ENCODE results near the gene FHIT.

FHIT gene

DNA sequence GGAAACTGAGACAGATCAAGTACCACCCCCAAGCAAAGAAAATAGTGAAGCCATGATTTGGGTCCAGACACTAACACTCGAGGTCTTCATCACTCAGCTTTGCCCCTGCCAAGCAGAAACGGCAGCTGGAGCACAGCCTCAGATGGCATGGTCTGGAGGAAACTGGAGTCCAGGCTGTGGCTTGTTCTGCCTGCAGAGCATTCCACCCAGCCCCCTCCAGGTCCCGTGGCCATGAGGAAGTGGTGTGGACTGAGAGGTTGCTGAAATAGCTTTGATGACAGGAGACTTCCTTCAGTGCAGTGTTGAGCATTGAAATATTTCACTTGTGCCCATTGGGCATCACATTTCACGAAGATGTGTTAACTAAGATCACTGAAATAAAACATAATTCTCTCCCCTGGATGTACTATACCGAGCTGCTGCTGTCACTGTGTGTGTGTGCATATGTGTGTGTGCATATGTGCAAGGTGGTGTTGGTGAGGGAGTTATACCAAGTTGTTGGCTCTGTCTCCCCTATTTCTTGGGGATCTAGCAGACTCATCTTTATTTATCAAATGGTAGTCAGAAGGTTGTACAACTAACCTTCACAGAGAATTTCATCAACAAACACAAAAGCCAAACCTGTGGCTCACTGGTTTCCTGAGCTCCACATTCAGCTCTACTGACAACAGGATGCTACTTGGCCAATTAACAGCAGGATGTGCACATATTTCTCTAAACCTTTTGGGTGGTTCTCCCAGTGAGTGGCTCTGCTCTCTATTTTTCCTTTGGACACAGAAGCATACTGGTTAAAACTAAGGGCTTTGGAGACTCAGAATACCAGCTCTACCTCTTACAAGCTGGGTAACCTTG, 1541.3 kb downstream of the FHIT start:
- no peak for DNase-seq (ENCODE audit: low read depth in 2 of 3, low spot score in 1 of 3)

DNA sequence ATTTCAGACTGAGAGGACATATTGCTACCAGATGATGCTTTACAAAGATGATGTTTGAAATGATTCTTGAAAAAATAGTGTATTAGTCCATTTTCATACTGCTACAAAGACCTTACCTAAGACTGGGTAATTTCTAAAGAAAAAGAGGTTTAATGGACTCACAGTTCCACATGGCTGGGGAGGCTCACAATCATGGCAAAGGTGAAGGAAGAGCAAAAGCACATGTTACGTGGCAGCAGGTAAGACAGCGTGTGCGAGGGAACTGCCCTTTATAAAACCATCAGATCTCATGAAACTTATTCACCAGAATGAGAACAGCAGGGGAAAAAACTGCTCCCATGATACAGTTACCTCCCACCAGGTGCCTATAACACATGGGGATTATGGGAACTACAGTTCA, 1543.0 kb downstream of the FHIT start:
- DNase-seq (ENCODE audit: low read depth in 2 of 3, low spot score in 1 of 3), result no peak

DNA sequence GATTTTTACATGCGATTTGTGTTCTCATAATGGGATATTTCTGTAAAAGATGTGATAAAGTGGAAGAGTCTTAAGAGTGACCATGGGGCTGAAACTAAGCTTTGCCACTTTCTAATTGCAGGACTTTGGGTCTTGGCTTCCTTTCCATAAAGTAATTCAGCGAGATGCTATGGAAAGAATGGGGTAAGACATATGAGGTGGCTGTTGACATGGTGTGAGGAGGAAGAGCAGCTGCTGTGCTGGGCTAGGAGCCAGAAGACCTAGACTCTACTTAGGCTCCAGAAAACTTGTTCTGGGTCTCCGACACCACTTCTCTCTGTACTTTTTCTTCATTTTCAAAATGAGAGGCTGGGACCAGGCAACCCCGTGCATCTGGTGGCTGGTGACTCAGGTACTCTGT, 1547.0 kb downstream of the FHIT start:
- no peak for DNase-seq (ENCODE audit: low read depth in 2 of 3, low spot score in 1 of 3)

DNA sequence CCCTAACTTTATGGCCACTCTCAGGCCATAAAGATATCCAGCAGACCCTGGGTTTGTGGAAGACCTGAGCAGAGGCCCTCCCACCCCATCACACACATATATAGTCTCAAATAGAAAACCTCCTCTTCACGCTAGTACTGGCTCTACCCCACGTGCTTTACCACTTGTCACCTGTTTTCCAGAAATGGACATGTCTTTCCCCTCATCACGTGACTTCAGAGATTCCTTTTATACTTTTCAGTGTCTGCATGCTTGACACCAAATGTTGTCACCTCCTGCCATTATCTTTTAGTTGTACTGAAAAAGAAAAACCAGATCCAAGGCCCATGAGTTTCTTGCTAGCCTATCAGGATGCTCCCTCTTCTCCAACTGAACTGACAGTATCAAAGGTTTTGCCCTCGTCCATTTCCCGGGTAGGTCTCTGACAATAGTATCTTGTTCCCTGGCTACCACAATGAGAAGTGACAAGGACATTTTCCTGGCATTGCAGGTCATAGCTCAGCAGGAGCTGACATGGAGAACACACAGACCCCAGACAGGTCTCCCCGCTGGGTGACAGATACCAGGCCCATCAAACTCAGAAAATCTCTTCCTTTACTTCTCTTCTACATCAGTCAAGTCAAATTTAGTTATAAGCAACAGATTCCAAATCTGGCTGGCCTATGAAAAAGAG, 1551.5 kb downstream of the FHIT start:
- no peak for DNase-seq (ENCODE audit: low read depth in 2 of 3, low spot score in 1 of 3)

Data from stimulated activated CD4-positive, alpha-beta T cell treated with anti-CD3 and anti-CD28 coated beads, Interleukin-12 subunit alpha, Interleukin-12 subunit beta, amount 100 ng/mL, for 48 hours (primary cell).